H1 (cell line): ENCODE measurements around the gene RNF13. TPM values are rescaled to one million over a fixed set of nuclear protein-coding genes. Genes with fewer than 3 reads are reported as not detected.

Experiments
- CTCF ChIA-PET: fragments of 300-600 bp; sonication (Branson Sonifier 250); formaldehyde crosslinking; loops from one replicate; lab custom pipeline; 2021; ENCODE audit not compliant: partially characterized antibody; lab: Charles Lee
- POLR2A ChIA-PET: fragments of 300-600 bp; sonication (Branson Sonifier 250); formaldehyde crosslinking; loops from one replicate; lab custom pipeline; 2021; ENCODE audit warnings: inconsistent platforms; ENCODE audit not compliant: partially characterized antibody; lab: Charles Lee
- DNase-seq, 2 experiments: peaks; one replicate each; pipeline versions ENCODE4 v3.0.0 to v3.0.0-alpha.2; 2010 to 2022; ENCODE audit warnings: low spot score in 2 of 2, low read depth in 1 of 2, mixed read lengths in 1 of 2
- FAIRE-seq: peaks from 2 replicates; lab custom pipeline; 2011; peaks lifted over from hg19 to GRCh38; lab: Jason Lieb, UNC
- H2AFZ ChIP-seq: 2 replicates; pipeline ENCODE4 v1.8.1; 2012; ENCODE audit warnings: low read length, inconsistent platforms
- H2AK5ac ChIP-seq: 2 replicates; pipeline ENCODE4 v1.6.1; 2013; ENCODE audit warnings: low read depth, low read length
- H2BK120ac ChIP-seq: replicated peaks from 2 replicates; pipeline ENCODE3; 2013; ENCODE audit warnings: low read depth, low read length, inconsistent platforms
- H2BK12ac ChIP-seq: 2 replicates; pipeline ENCODE4 v1.6.1; 2013; ENCODE audit warnings: low read depth, low read length
- H2BK15ac ChIP-seq: 2 replicates; pipeline ENCODE4 v1.6.1; 2013; ENCODE audit warnings: low read length
- H2BK20ac ChIP-seq: 2 replicates; pipeline ENCODE4 v1.6.1; 2013; ENCODE audit warnings: low read length
- H2BK5ac ChIP-seq: 2 replicates; pipeline ENCODE4 v1.6.1; 2013; ENCODE audit warnings: low read depth, low read length
- H3K14ac ChIP-seq: 2 replicates; pipeline ENCODE4 v1.6.1; 2013; ENCODE audit warnings: inconsistent platforms; ENCODE audit not compliant: insufficient read length
- H3K18ac ChIP-seq: 2 replicates; pipeline ENCODE4 v1.6.1; 2013; ENCODE audit warnings: low read length; ENCODE audit errors: extremely low read depth
- H3K23ac ChIP-seq: 2 replicates; pipeline ENCODE4 v1.6.1; 2013; ENCODE audit warnings: inconsistent platforms; ENCODE audit not compliant: insufficient read length
- H3K23me2 ChIP-seq: 2 replicates; pipeline ENCODE4 v1.6.1; 2013; ENCODE audit warnings: low read depth, low read length
- H3K27ac ChIP-seq: 2 replicates; pipeline ENCODE4 v1.6.1; 2011; ENCODE audit warnings: low read depth, low read length, inconsistent platforms
- H3K27me3 ChIP-seq, 4 experiments: replicated peaks in 1 of 4; 1 replicate in 1 of 4; 2 replicates in 3 of 4; pipeline versions ENCODE4 v1.6.1 to v1.8.1; 2011 to 2013; ENCODE audit warnings: low read length in 3 of 4, mild to moderate bottlenecking in 3 of 4, inconsistent platforms in 2 of 4, mixed read lengths in 2 of 4, moderate library complexity in 1 of 4; ENCODE audit not compliant: control insufficient read depth in 3 of 4, insufficient read depth in 3 of 4; ENCODE audit errors: extremely low read depth in 1 of 4
- H3K36me3 ChIP-seq, 4 experiments: 2 replicates each; pipeline versions ENCODE4 v1.6.1 to v1.8.1; 2011 to 2013; ENCODE audit warnings: mild to moderate bottlenecking in 4 of 4, low read length in 3 of 4, moderate library complexity in 2 of 4, control low read depth in 1 of 4, inconsistent platforms in 1 of 4; ENCODE audit not compliant: insufficient read depth in 4 of 4, control insufficient read depth in 2 of 4
- H3K4ac ChIP-seq: replicated peaks from 2 replicates; pipeline ENCODE3; 2013; ENCODE audit warnings: low read length, low read depth, mixed read lengths, inconsistent platforms; ENCODE audit not compliant: insufficient read length
- H3K4me1 ChIP-seq, 4 experiments: replicated peaks in 1 of 4; 1 replicate in 1 of 4; 2 replicates in 3 of 4; pipeline versions ENCODE4 v1.6.1 to v1.8.1; 2011 to 2013; ENCODE audit warnings: low read length in 3 of 4, inconsistent platforms in 2 of 4, mixed read lengths in 1 of 4; ENCODE audit not compliant: insufficient read depth in 4 of 4, control insufficient read depth in 3 of 4
- H3K4me2 ChIP-seq, 2 experiments: 2 replicates each; pipeline versions ENCODE4 v1.6.1 to v1.8.1; 2011 to 2013; ENCODE audit warnings: low read depth in 2 of 2, low read length in 2 of 2, control low read depth in 1 of 2, inconsistent platforms in 1 of 2, mild to moderate bottlenecking in 1 of 2; ENCODE audit not compliant: insufficient read depth in 1 of 2
- H3K4me3 ChIP-seq, 4 experiments: fragments of 200-600, 300-600 bp in 1 of 4; sonication (generic), shearing (Covaris generic), sonication (Bioruptor Twin) in 1 of 4; 2 replicates each; pipeline versions ENCODE4 v1.5.1 to v1.8.1; 2011 to 2016; ENCODE audit warnings: low read length in 4 of 4, low read depth in 3 of 4, control low read depth in 2 of 4, inconsistent platforms in 2 of 4, mild to moderate bottlenecking in 2 of 4, mixed read lengths in 1 of 4, moderate library complexity in 1 of 4; ENCODE audit not compliant: insufficient read depth in 2 of 4; ENCODE audit errors: extremely low read depth in 1 of 4
- H3K56ac ChIP-seq: replicated peaks from 2 replicates; pipeline ENCODE3; 2013; ENCODE audit warnings: low read depth, mild to moderate bottlenecking, mixed read lengths, low read length, inconsistent platforms; ENCODE audit not compliant: insufficient read length
- H3K79me1 ChIP-seq: 2 replicates; pipeline ENCODE4 v1.6.1; 2013; ENCODE audit warnings: low read depth, low read length, control low read depth
- H3K79me2 ChIP-seq, 2 experiments: 2 replicates each; pipeline versions ENCODE4 v1.6.1 to v1.8.1; 2012 to 2013; ENCODE audit warnings: low read length in 2 of 2, mild to moderate bottlenecking in 2 of 2, inconsistent platforms in 1 of 2; ENCODE audit not compliant: insufficient read depth in 2 of 2, control insufficient read depth in 1 of 2
- H3K9ac ChIP-seq, 4 experiments: replicated peaks in 1 of 4; 1 replicate in 1 of 4; 2 replicates in 3 of 4; pipeline versions ENCODE4 v1.6.1 to v1.8.1; 2011 to 2013; ENCODE audit warnings: low read depth in 3 of 4, low read length in 3 of 4, control low read depth in 2 of 4, mild to moderate bottlenecking in 2 of 4, moderate library complexity in 2 of 4, inconsistent platforms in 1 of 4; ENCODE audit errors: extremely low read depth in 1 of 4
- H3K9me3 ChIP-seq, 2 experiments: 2 replicates each; pipeline versions ENCODE4 v1.6.1 to v1.8.1; 2012 to 2013; ENCODE audit warnings: mild to moderate bottlenecking in 2 of 2, moderate library complexity in 2 of 2, control low read depth in 1 of 2, inconsistent platforms in 1 of 2, low read depth in 1 of 2, low read length in 1 of 2, mixed read lengths in 1 of 2; ENCODE audit not compliant: insufficient read depth in 2 of 2
- H4K20me1 ChIP-seq, 2 experiments: replicated peaks in 1 of 2; 2 replicates each; pipeline versions ENCODE3 to v1.8.1; 2011 to 2013; ENCODE audit warnings: inconsistent platforms in 2 of 2, low read length in 2 of 2, mild to moderate bottlenecking in 1 of 2; ENCODE audit not compliant: insufficient read depth in 2 of 2, control insufficient read depth in 1 of 2
- H4K5ac ChIP-seq: 2 replicates; pipeline ENCODE4 v1.6.1; 2013; ENCODE audit warnings: low read length, low read depth, mixed read lengths, inconsistent platforms; ENCODE audit not compliant: insufficient read length
- H4K8ac ChIP-seq: 2 replicates; pipeline ENCODE4 v1.8.0; 2013; ENCODE audit warnings: mild to moderate bottlenecking, moderate library complexity, low read length, inconsistent platforms; ENCODE audit not compliant: insufficient read depth; ENCODE audit errors: extremely low read depth
- H4K91ac ChIP-seq: replicated peaks from 2 replicates; pipeline ENCODE3; 2013; ENCODE audit warnings: low read length, mixed read lengths, inconsistent platforms; ENCODE audit not compliant: insufficient read length
- ATF3 ChIP-seq: IDR thresholded peaks from 2 replicates; pipeline ENCODE4 v1.6.1; 2011; ENCODE audit warnings: low read depth, mild to moderate bottlenecking, low read length; ENCODE audit not compliant: insufficient read depth
- BRCA1 ChIP-seq: IDR thresholded peaks from 2 replicates; pipeline ENCODE4 v1.6.1; 2012; ENCODE audit warnings: low read depth, low read length, improper control_type of control experiment
- CHD1 ChIP-seq: IDR thresholded peaks from 2 replicates; pipeline ENCODE4 v1.6.1; 2012; ENCODE audit warnings: low read depth, low read length, improper control_type of control experiment
- EZH2 ChIP-seq: fragments of 200-600 bp; sonication (generic); IDR thresholded peaks from 2 replicates; pipeline ENCODE4 v1.7.1; 2012; ENCODE audit warnings: low read depth, mild to moderate bottlenecking, moderate library complexity, low read length, inconsistent platforms; ENCODE audit not compliant: severe bottlenecking
- JUN ChIP-seq: IDR thresholded peaks from 2 replicates; pipeline ENCODE4 v1.6.1; 2011; ENCODE audit warnings: low read depth, mild to moderate bottlenecking, improper control_type of control experiment, low read length
- KDM1A ChIP-seq: fragments of 200-600, 300-600 bp; sonication (generic); IDR thresholded peaks from 2 replicates; pipeline ENCODE4 v1.7.1; 2016; ENCODE audit warnings: mild to moderate bottlenecking, low read length, borderline replicate concordance
- KDM4A ChIP-seq: IDR thresholded peaks from one replicate; pipeline ENCODE4 v1.7.1; 2012; ENCODE audit warnings: low read depth, mild to moderate bottlenecking, moderate library complexity, low read length, inconsistent platforms; ENCODE audit not compliant: severe bottlenecking
- MAFK ChIP-seq: IDR thresholded peaks from 2 replicates; pipeline ENCODE4 v1.6.1; 2012; ENCODE audit warnings: low read depth, mild to moderate bottlenecking, improper control_type of control experiment, low read length
- TCF12 ChIP-seq: IDR thresholded peaks from 2 replicates; pipeline ENCODE4 v1.6.1; 2011; ENCODE audit warnings: low read depth, mild to moderate bottlenecking, low read length
- polyA plus RNA-seq, 7 experiments: library from polyadenylated mRNA; depleted of rRNA in 3 of 7; stranded (reverse) in 5 of 7; unstranded in 2 of 7; fragments of >200 nt in 5 of 7; fragments of 200-250 nt in 2 of 7; gene quantifications; 1 replicate in 5 of 7; 2 replicates in 1 of 7; 4 replicates in 1 of 7; pipeline versions ENCODE4 v1.2.1 to v1.2.3, GENCODE V29; 2011 to 2013; ENCODE audit warnings: missing spikeins in 2 of 7, mixed read lengths in 2 of 7
- total RNA-seq: library from RNA; stranded (reverse); fragmentation: NEBNext Ultra II Directional; extraction: Animal tissue kit (Norgen Biotek cat#: 25700); gene quantifications from 2 replicates; pipeline ENCODE4 v1.2.1, GENCODE V29; 2021

The RNF13 gene
- total and polyA plus RNA-seq, 2 of the 8 experiments (the other 6 are each of a cell fraction or from before 2014, with no cell fraction given), result 19.4 to 35.4 TPM

GRCh38 chr3:149894205-149894604 lies 81.2 kb downstream of the RNF13 start:
- H3K14ac ChIP-seq, result no peak overlapping the region
- TF ChIP-seq CHD1 (no peak), KDM1A (no peak), JUN (no peak), EZH2 (no peak), MAFK (no peak), BRCA1 (no peak), ATF3 (no peak), KDM4A (no peak), TCF12 (no peak)
- no peak overlapping the region for H3K27ac ChIP-seq
- 0 out of 7 replicates have a peak, but pooled peaks cover 0 to 2% (median 0%) of the 10 kb centered on the region in 4 experiments for H3K4me1 ChIP-seq
- no peak overlapping the region for H3K9ac ChIP-seq
- no peaks in the 10 kb centered on the region for H3K79me2 ChIP-seq
- no peak overlapping the region for H2BK5ac ChIP-seq
- no peak overlapping the region for H3K4me2 ChIP-seq
- H2AK5ac ChIP-seq, result no peak overlapping the region
- H3K18ac ChIP-seq, result no peak overlapping the region
- H3K9me3 ChIP-seq, result no peaks in the 10 kb centered on the region
- ChIA-PET CTCF (interaction anchor here (1.5 to 2.9 kb wide), 2 partner anchors 13 to 14 kb away, joined by 3 to 16 read pairs; no protein-coding TSS in a partner anchor), POLR2A (no interaction called here)
- no peak overlapping the region for H3K23ac ChIP-seq
- H3K23me2 ChIP-seq, result no peaks in the 10 kb centered on the region
- no peak overlapping the region for H4K91ac ChIP-seq
- H3K4ac ChIP-seq, result no peak overlapping the region
- H3K4me3 ChIP-seq, result no peak overlapping the region
- H2BK15ac ChIP-seq, result no peak overlapping the region
- no peak overlapping the region for H2BK20ac ChIP-seq
- no peak overlapping the region for H2AFZ ChIP-seq
- H2BK120ac ChIP-seq, result no peak overlapping the region
- no peak overlapping the region for H2BK12ac ChIP-seq
- no peak for DNase-seq
- H3K56ac ChIP-seq, result no peak overlapping the region
- no peak overlapping the region for H4K5ac ChIP-seq
- no peaks in the 10 kb centered on the region for H4K20me1 ChIP-seq
- no peaks in the 10 kb centered on the region for H3K79me1 ChIP-seq
- H3K27me3 ChIP-seq, result no peaks in the 10 kb centered on the region
- H3K36me3 ChIP-seq, result peaks cover 0 to 3% (median 0%) of the 10 kb centered on the region in 4 experiments; a peak in 1 of 8 replicates
- no peak overlapping the region for H4K8ac ChIP-seq
- no peak for FAIRE-seq
